GM21423 (cell line): ENCODE measurements around the gene SLC22A4.
A peak's percentile ranks its signal among the peaks of the same experiment; 100 is the strongest.

Experiments used
- ATAC-seq: cut with Tn5 transposase; IDR thresholded peaks from one replicate; pipeline ENCODE4 v1.9.1; 2021; ENCODE audit warnings: mild to moderate bottlenecking, moderate library complexity; ENCODE audit not compliant: unreplicated experiment

Gene SLC22A4

GRCh38 chr5:132327252-132327955, 33.2 kb downstream of the SLC22A4 start:
- ATAC-seq = no peak

- no peak for ATAC-seq
Measured at GRCh38 chr5:132334812-132335211, 40.6 kb downstream of the SLC22A4 start.

GRCh38 chr5:132335402-132335801, 41.2 kb downstream of the SLC22A4 start:
- no peak for ATAC-seq

- ATAC-seq = no peak
Measured at GRCh38 chr5:132339502-132339901, 45.3 kb downstream of the SLC22A4 start.

GRCh38 chr5:132342291-132343180, 48.3 kb downstream of the SLC22A4 start:
- no peak for ATAC-seq

- no peak for ATAC-seq
Measured at GRCh38 chr5:132344775-132345514, 50.8 kb downstream of the SLC22A4 start.

GRCh38 chr5:132353486-132353995, 59.3 kb downstream of the SLC22A4 start:
- ATAC-seq = no peak

- ATAC-seq = no peak
Measured at GRCh38 chr5:132354381-132355139, 60.4 kb downstream of the SLC22A4 start.

GRCh38 chr5:132355140-132355765, 61.1 kb downstream of the SLC22A4 start:
- ATAC-seq = no peak

- no peak for ATAC-seq
Measured at GRCh38 chr5:132358775-132359174, 64.6 kb downstream of the SLC22A4 start.

- ATAC-seq = no peak
Measured at GRCh38 chr5:132362086-132362485, 67.9 kb downstream of the SLC22A4 start.

GRCh38 chr5:132363431-132364112, 69.4 kb downstream of the SLC22A4 start:
- ATAC-seq = no peak

GRCh38 chr5:132364319-132364718, 70.1 kb downstream of the SLC22A4 start:
- ATAC-seq = no peak

- no peak for ATAC-seq
Measured at GRCh38 chr5:132365213-132365612, 71.0 kb downstream of the SLC22A4 start.

GRCh38 chr5:132368186-132368585, 74.0 kb downstream of the SLC22A4 start:
- ATAC-seq = no peak

- no peak for ATAC-seq
Measured at GRCh38 chr5:132369007-132369473, 74.8 kb downstream of the SLC22A4 start.

- peak; percentile 82 for ATAC-seq
Measured at GRCh38 chr5:132369474-132370180, 75.4 kb downstream of the SLC22A4 start, which contains the start of gene SLC22A5. TSS of gene SLC22A5 (plus strand) at chr5:132369710. CDS start at chr5:132369973, 263 bp downstream.

GRCh38 chr5:132370181-132370970, 76.2 kb downstream of the SLC22A4 start:
- no peak for ATAC-seq
